NCI-H146 (cell line): ENCODE results near the gene CRTAC1.

Experiments used
- DNase-seq: peaks from one replicate; lab custom pipeline; 2025; lab: John Stamatoyannopoulos, UW

Gene CRTAC1

GRCh38 chr10:97896756-97897358 is 133.6 kb downstream of the CRTAC1 start:
- DNase-seq, result peak; percentile 72

GRCh38 chr10:97895915-97896314 is 134.5 kb downstream of the CRTAC1 start:
- no peak for DNase-seq

DNA sequence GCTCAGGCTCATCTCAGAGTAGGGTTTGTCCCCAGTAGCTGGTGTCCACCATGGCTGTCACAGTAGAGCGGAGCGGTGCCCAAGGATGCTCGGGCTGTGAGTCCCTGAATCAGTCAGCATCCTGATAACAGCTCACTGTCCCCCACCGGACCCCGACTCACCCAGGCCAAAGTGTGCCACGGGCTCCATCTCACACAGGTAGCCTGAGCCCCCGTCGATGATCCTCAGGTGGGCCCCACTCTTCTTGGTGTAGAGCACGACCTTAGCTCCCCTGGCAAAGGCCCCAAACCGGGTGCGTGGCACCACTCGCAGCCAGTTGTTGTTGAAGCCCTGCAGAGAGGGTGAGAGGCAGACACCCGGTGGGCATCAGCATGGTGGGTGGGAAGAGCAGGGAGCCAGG is 135.3 kb downstream of the CRTAC1 start:
- DNase-seq, result no peak

DNA sequence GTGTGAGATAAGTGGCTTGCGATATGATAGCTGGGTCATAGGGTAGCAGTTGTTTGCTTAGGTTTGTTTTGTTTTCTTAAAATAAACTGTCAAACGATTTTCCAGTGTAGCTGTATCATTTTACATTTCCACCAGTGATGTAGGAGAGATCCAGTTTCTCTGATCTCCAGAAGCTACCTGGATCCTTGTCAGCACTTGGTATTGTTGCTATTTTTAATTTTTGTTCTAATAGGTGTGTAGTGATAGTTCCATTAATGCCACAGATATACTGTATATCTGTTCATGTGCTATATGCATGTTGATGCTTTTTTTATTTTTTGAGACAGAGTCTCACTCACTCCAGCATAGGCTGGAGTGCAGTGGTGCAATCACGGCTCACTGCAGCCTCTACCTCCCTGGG is 136.3 kb downstream of the CRTAC1 start:
- DNase-seq, result no peak

DNA sequence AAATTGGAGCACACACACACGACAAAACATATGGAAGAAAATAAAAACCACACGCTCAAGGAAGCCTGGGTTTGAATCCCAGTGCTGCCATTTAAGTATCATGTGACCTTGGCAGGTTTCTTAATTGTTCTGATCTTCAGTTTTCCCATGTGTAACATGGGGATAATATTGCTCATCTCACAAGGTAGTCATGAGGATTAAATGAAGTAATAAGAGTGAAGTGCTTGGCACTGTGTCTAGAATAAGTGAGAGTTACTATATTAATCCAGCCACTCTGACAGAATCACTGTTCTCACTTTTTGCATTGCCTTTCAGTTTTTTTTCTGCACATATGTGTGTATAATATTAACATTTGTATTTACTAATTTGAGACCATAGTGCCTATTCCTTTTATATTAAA is 137.5 kb downstream of the CRTAC1 start:
- DNase-seq, result no peak

GRCh38 chr10:97892506-97892905 is 137.9 kb downstream of the CRTAC1 start:
- DNase-seq, result no peak

DNA sequence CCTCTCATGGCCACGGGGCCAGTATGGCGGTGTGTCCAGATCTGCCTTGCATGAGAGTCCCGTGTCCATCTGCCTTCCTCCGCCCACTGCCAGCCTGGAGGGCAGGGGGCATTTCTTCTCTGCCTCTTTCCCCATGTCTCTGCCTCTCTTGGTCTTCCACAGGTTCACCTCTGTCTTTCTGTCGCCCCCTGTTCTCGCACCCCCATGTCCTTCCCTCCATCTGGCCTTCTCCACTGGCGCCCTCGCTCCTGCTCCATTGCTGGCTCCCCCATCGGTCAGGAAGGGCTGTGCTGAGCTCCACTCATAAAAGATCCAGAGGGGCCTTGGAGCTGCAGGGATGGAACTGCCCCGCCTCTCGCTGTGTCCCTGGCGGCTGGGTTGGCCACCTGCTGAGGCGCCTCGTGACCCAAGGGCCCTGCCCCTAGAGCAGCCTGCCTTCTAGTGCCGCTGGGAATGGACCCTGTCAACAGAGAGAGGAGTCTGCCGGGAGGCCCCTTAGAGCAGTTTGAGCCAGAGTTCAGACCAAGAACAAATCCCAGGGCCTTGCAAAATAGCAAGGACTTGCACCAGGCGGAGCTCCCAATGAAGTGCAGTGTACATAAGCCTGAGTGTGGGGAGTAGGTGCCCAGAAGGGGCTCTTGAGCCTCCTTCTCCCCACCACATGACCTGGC is 138.8 kb downstream of the CRTAC1 start:
- DNase-seq, result peak; percentile 82

GRCh38 chr10:97889461-97890265 is 140.8 kb downstream of the CRTAC1 start:
- peak; percentile 4 for DNase-seq

GRCh38 chr10:97888641-97889262 is 141.7 kb downstream of the CRTAC1 start:
- peak; percentile 62 for DNase-seq

DNA sequence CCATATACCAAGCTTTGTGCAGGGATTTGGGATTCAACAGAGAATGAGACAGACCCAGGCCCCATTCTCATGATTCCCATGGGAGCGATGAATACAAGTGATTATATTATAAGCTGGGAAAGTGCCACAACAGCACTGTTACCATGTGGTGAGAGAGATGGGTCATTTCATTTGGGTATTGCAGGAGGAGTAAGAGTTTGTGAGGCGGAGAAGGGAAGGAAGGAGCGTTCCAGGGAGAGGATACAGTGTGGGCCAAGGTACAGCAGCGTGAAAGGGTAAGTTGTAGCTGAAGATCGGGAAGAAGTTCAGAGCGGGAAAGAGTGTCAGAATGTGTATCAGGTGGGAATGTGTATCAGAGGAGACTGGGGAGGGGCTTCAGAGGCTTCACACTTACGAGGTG is 142.3 kb downstream of the CRTAC1 start:
- DNase-seq, result no peak

GRCh38 chr10:97887399-97887798 is 143.0 kb downstream of the CRTAC1 start:
- DNase-seq, result no peak

- DNase-seq, result no peak
Measured at GRCh38 chr10:97886286-97886685, 144.1 kb downstream of the CRTAC1 start.

DNA sequence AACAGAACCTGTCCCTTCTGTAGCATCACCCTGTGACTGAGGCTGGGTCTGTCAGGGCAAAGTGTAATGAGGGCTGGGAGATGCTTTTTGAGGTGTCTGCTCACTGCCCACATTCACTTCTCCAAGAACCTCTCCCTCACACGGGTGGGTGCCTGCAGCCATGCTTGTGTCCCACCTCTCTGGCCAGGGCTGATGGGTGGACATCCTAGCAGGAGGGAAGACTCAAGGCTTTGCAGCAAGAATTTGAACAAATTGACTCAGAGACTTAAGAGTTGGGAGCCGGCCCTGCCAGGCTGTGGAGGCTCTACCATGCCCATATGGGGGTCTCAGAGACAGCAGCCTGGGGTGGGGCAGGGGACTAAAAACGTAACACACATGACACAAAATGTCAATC is 147.3 kb downstream of the CRTAC1 start:
- DNase-seq, result no peak

DNA sequence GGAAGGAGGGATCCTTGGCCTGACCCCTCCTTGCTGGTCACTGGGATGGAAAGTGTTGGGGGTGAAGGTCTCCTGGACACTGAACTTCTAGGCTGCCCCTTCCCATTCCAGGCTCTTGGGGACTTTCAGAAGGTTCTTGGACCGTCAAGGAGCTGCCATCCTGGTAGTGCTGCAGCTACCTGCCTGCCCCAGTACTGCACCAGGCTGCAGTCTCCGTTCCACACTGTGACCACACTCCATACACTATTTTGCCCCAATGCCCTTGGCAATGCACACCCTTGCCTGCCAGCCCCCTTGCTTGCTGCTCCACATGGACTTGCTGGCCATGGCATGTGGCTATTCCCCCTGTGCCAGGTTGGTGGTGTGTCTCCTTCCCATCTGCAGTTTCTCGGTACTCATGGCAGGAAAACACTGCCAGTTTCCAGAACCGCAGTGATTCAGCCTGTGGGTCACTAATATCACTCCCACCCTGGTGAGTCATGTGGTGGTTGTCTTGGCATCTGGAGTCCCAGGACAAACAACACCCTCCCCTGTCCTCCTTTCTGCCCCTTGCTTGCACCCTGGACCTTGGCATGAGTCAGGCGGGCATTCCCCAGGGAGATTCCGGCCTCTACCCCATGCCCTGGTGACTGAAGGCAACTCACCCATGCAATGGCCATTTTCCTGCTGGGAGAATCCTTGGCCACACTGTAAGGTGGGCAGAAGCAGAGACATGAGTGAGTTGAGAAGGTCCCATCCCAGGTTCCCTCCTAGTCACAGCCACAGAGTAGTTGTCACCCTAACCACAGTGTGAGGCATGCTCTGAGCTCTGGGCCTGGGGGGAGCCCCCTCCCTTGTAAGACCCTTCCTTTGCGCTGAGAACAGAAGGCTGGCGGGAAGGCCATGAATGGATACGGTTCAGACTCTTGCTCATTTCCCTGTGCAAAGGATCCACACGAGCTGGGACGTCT is 148.0 kb downstream of the CRTAC1 start:
- no peak for DNase-seq

DNA sequence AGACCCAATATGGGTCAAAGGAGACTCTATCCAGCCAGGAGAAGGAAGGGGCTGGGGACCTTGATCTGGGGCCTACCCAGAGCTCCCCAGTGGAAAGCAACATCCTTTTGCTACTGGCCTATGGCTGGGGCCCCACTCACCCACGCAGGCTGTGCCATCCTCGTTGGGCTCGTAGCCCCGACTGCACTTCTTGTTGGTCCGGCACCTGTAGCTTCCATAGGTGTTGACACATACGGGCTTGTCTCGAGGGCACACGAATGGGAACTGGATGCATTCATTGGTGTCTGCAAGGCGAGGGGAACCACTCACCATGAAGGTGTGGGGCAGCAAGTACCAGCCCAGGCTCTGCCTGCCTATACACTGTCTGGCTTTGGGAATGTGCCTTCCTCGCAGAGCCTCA is 150.3 kb downstream of the CRTAC1 start:
- no peak for DNase-seq

DNA sequence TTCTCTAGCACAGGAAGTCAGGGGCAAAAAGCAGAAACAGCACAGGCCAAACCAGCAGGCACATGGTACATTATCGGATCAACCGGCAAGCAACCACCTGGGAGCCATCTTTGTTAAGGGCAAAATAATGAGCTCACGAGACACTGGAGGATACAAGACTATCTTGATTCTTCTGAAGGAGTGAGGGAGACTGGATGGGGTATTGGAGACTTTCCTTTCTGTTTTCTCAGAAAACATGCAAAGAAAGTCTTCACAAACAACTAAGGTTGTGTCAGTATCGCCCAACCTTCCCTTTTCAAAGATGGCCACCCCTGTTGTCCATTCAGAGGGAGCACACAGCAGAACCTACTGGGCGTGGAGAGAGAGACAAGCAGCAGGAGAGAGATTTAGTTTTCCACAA is 151.2 kb downstream of the CRTAC1 start:
- DNase-seq, result no peak

DNA sequence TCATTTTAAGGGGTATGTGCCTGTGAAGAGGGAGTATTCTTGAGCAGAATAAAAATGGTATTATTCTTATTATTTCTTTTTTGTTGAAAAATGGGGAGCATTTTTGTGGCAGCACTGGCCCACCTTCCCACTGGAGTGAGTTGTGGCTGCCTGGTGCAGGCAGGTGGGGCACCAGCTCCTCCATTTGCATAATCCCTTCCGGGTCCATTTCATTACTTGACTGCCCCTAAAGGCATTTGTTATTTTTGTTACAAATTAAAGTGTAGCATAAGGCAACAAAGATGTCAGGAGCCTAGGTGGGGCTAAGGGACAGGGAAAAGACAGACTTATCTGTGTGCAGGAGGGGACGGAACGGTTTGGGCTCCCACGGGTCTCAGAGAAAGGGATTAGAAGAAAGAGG is 154.0 kb downstream of the CRTAC1 start:
- DNase-seq, result no peak

GRCh38 chr10:97875391-97875790 is 155.0 kb downstream of the CRTAC1 start:
- no peak for DNase-seq

DNA sequence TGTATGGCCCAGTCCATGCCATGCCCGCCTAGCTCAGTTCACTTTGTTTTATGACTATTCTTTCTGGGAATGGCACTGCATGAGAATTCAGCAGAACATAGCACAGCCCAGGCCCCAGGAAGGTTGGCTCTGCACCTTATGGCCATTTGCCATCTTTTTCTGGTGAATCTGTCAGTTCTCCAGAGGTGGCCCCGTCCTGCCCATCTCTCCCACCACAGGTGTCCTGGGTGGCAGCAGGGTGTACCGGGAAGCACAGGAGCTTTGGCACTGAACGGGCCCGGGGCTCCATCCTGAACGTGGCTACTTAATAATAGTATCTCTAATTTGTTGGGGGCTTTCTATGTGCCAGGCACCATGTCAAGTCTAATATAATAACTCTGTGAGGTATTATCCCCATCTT is 156.1 kb downstream of the CRTAC1 start:
- DNase-seq, result no peak

GRCh38 chr10:97873569-97873968 is 156.9 kb downstream of the CRTAC1 start:
- DNase-seq, result no peak

DNA sequence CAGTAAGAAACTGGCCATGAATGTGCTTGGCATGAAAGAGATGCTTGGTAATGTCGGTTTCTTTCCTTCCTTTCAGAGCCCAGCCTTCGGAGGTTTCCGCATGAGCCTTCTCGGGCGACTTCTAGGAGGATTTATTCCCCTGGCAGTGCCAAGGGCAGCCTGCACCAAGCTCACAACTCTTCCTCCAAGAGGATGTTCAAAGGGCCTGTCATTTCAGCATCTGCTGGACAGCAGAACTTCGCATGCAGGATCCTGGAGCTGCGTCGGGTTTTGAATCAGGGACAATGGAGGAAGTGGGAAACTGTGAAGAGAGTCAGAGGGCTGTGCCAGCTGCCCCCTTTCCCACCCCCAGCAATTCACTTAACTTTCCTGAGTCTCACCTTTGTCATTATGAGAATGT is 159.4 kb downstream of the CRTAC1 start:
- DNase-seq, result no peak
